OCI-LY3 (cell line): Measurements from ENCODE around the gene PDE8A.

Experiments used
- EZH2phosphoT487 ChIP-seq: fragments of 200-600 bp; shearing (Covaris generic); IDR thresholded peaks from 2 replicates; pipeline ENCODE4 v1.6.1; 2018; ENCODE audit warnings: antibody characterized with exemption, mixed run types, low read depth
- TF ChIP-seq, protein P1 (sequence below): fragments of 200-600, 300-600 bp; sonication (generic); IDR thresholded peaks from 2 replicates; pipeline ENCODE4 v1.5.1; 2014; ENCODE audit warnings: antibody characterized with exemption, low read length, low read depth

DNA sequence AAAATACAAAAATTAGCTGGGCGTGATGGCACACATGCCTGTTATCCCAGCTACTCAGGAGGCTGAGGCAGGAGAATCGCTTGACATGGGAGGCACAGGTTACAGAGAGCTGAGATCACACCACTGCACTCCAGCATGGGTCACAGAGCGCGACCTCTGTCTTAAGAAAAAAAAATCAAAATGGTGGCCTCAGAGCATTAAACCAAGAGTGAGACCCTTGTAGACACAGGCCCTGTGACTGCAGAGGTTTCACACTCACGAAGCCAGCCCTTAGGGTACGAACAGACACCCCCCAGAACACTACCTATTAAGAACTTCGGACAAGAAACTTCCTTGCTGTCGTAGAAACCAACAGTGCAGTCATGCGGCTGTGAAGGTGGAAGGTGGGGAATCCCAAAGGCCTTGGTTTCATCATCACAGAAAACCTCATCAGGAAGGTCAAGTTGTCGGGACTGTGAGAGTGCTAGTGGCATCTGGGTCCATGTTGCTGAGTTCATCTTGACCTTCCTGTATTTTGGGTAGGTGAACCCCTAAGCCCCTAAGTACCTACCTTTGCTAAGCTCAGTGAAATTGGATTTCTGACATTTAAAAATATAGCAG is 4.8 kb upstream of the PDE8A start:
- TF ChIP-seq, protein P1, sequence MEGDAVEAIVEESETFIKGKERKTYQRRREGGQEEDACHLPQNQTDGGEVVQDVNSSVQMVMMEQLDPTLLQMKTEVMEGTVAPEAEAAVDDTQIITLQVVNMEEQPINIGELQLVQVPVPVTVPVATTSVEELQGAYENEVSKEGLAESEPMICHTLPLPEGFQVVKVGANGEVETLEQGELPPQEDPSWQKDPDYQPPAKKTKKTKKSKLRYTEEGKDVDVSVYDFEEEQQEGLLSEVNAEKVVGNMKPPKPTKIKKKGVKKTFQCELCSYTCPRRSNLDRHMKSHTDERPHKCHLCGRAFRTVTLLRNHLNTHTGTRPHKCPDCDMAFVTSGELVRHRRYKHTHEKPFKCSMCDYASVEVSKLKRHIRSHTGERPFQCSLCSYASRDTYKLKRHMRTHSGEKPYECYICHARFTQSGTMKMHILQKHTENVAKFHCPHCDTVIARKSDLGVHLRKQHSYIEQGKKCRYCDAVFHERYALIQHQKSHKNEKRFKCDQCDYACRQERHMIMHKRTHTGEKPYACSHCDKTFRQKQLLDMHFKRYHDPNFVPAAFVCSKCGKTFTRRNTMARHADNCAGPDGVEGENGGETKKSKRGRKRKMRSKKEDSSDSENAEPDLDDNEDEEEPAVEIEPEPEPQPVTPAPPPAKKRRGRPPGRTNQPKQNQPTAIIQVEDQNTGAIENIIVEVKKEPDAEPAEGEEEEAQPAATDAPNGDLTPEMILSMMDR: no peak
- TF ChIP-seq EZH2phosphoT487: no peak
